ENCODE measurements around the gene RASSF5. TPM values are rescaled to one million over a fixed set of nuclear protein-coding genes. Genes with fewer than 3 reads are reported as not detected.

The RASSF5 gene
- total RNA-seq, 4 donors from 2014 or later: 4.6 to 14.0 (median 7.8) TPM

GRCh38 chr1:206554701-206555472, 47.6 kb downstream of the RASSF5 start:
- TF ChIP-seq POLR2AphosphoS5 (IDR thresholded peaks at IDR 0.05) (no peak), EP300 (IDR thresholded peaks at IDR 0.05; ENCODE audit: low read depth) (no peak), POLR2A (IDR thresholded peaks at IDR 0.05) (no peak), CTCF (IDR thresholded peaks at IDR 0.05) (no peak)
- 83 to 91% methylated on average over 1 of the region's 1 CpG for WGBS, 2 donors (ENCODE audit: low coverage in 1 of 2)

GRCh38 chr1:206555473-206555935, 48.2 kb downstream of the RASSF5 start:
- H3K4me1 ChIP-seq: peaks cover 3 to 49% (median 21%) of the 10 kb centered on the region in 4 donors
- TF ChIP-seq POLR2A (IDR thresholded peaks at IDR 0.05) (no peak), CTCF (IDR thresholded peaks at IDR 0.05) (no peak), EP300 (IDR thresholded peaks at IDR 0.05; ENCODE audit: low read depth) (no peak), POLR2AphosphoS5 (IDR thresholded peaks at IDR 0.05) (no peak)
- H3K27ac ChIP-seq: peak overlapping the region; percentile 1 to 88 (median 52)
- no peaks in the 10 kb centered on the region for H3K27me3 ChIP-seq
- WGBS, 2 donors (ENCODE audit: low coverage in 1 of 2): 44% methylated on average over 10 of the region's 10 CpGs; no CpG with 5 or more reads in 1 of the 2 donors
- no peaks in the 10 kb centered on the region for H3K36me3 ChIP-seq
- DNase-seq: peak; percentile 31
- H3K9me3 ChIP-seq: no peaks in the 10 kb centered on the region
- in situ Hi-C loops (cut with MboI; ENCODE audit: low pct_ligation_motif_present in 1 of 4, low pct_unique_long_range_greater_than_20kb in 1 of 4, low sequenced_read_pairs in 3 of 4) (no loop called here), intact Hi-C loops (cut with DNase I; ENCODE audit: low total_unique reads) (no loop called here)
- no peak overlapping the region for H3K4me3 ChIP-seq

More at GRCh38 chr1:206554701-206555472, 47.6 kb downstream of the RASSF5 start:
- H3K4me1 ChIP-seq: peaks cover 1 to 43% (median 21%) of the 10 kb centered on the region in 4 donors
- intact Hi-C loops (cut with DNase I; ENCODE audit: low total_unique reads): no loop called here
- no peak for DNase-seq
- H3K4me3 ChIP-seq: no peak overlapping the region
- H3K27ac ChIP-seq: peak overlapping the region; percentile 1 to 88 (median 52)
- H3K27me3 ChIP-seq: no peaks in the 10 kb centered on the region
- in situ Hi-C loops (cut with MboI; ENCODE audit: low pct_ligation_motif_present in 1 of 4, low pct_unique_long_range_greater_than_20kb in 1 of 4, low sequenced_read_pairs in 3 of 4): no loop called here
- no peaks in the 10 kb centered on the region for H3K36me3 ChIP-seq
- H3K9me3 ChIP-seq: no peaks in the 10 kb centered on the region

DNA sequence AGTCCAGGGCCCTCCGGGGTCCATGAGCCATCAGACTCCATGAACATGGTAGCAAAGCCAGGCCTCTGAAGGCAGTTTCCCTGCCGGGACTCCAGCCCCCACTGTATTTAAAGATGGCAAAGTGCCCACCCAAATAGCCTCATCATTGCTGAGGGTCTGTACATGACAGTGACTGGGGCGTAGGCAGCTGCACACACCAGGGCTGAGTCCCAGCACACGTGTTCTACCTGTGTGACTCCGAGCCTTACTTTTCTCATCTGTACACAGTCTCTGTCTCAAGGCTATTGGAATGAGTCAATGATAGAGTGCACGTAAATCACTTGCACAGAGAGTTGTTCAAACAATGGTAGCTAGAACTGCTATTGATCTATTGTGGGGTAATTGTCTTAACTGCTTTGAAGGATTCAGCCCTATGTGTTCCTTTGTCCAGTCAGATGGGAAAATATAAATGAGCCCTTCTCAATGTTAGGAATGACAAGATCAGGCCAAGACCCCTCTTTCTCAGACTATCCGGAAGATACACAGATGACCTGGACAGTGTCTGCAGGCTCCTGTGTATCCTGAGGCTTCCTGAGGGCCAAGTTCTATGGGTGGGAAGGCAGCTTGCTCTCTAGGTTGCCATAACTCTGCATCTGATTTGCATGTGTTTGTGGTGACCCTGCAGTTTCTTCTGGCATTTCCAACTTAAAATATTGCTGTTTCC, 48.9 kb downstream of the RASSF5 start:
- Histone ChIP-seq H3K27me3 (no peaks in the 10 kb centered on the region), H3K36me3 (no peaks in the 10 kb centered on the region), H3K9me3 (no peaks in the 10 kb centered on the region), H3K4me1 (peaks cover 3 to 55% (median 21%) of the 10 kb centered on the region in 4 donors), H3K4me3 (peak overlapping the region in 1 of 4 donors; percentile 80), H3K27ac (peak overlapping the region; percentile 78 to 88 (median 83))
- TF ChIP-seq POLR2AphosphoS5 (IDR thresholded peaks at IDR 0.05): no peak
- no peak for TF ChIP-seq EP300 (IDR thresholded peaks at IDR 0.05; ENCODE audit: low read depth)
- no peak for TF ChIP-seq CTCF (IDR thresholded peaks at IDR 0.05)
- in situ Hi-C loops (cut with MboI; ENCODE audit: low pct_ligation_motif_present in 1 of 4, low pct_unique_long_range_greater_than_20kb in 1 of 4, low sequenced_read_pairs in 3 of 4): no loop called here
- no peak for DNase-seq
- intact Hi-C loops (cut with DNase I; ENCODE audit: low total_unique reads): no loop called here
- WGBS, 2 donors (ENCODE audit: low coverage in 1 of 2): 67% methylated on average over 6 of the region's 7 CpGs; no CpG with 5 or more reads in 1 of the 2 donors

Measured in transverse colon (tissue), 4 donors.